HCT116 (cell line): ENCODE results near the gene CHST11. TPM values are rescaled to one million over a fixed set of nuclear protein-coding genes. Genes with fewer than 3 reads are reported as not detected.

Experiments
- ATAC-seq: fragments of 200-7000 bp; cut with Tn5 transposase; 2 replicates; pipeline ENCODE4 v1.9.1; 2020; ENCODE audit warnings: mild to moderate bottlenecking, moderate library complexity
- BruUV-seq: library from RNA; stranded (reverse); fragments of 400-500 nt; replicated peaks from 2 replicates; lab custom pipeline; 2021; lab: Mats Ljungman, UMichigan
- CTCF ChIA-PET: fragments of 300-600 bp; sonication (Branson Sonifier 250); formaldehyde crosslinking; loops from one replicate; lab custom pipeline; 2021; ENCODE audit warnings: antibody characterized with exemption; lab: Charles Lee
- POLR2A ChIA-PET: fragments of 300-600, 350-600 bp; sonication (Branson Sonifier 250); formaldehyde crosslinking; loops from one replicate; lab custom pipeline; 2021; ENCODE audit warnings: antibody characterized with exemption; lab: Charles Lee
- RAD21 ChIA-PET, 2 experiments: fragments of 300-600 bp; sonication (Branson Sonifier 250); formaldehyde crosslinking; loops; one replicate each; lab custom pipeline; 2023; ENCODE audit warnings: low total read pairs in 2 of 2; ENCODE audit not compliant: uncharacterized antibody in 2 of 2, unreplicated experiment in 2 of 2, low non-redundant PET in 1 of 2; lab: Charles Lee
- DNase-seq: peaks from one replicate; pipeline ENCODE4 v3.0.0-alpha.2; 2010; ENCODE audit warnings: low read depth, low spot score
- H2AFZ ChIP-seq: fragments of 200-600 bp; shearing (Covaris generic), sonication (generic); 2 replicates; pipeline ENCODE4 v1.6.1; 2017; ENCODE audit warnings: low read depth, mixed run types, mixed read lengths, antibody characterized with exemption, low read length; ENCODE audit not compliant: poor library complexity, severe bottlenecking
- H3K27ac ChIP-seq: 2 replicates; pipeline ENCODE4 v1.5.1; 2012; ENCODE audit warnings: low read depth, low read length
- H3K27me3 ChIP-seq: fragments of 200-600 bp; sonication (generic); 2 replicates; pipeline ENCODE4 v1.6.1; 2016; ENCODE audit warnings: mixed run types, low read length, mixed read lengths; ENCODE audit not compliant: insufficient read depth
- H3K36me3 ChIP-seq, 2 experiments: fragments of 200-500 bp in 1 of 2; fragments of 200-600 bp in 1 of 2; sonication (Bioruptor generic) in 1 of 2; sonication (generic) in 1 of 2; 2 replicates each; pipeline versions ENCODE4 v1.5.1 to v1.6.1; 2014 to 2016; ENCODE audit warnings: low read length in 2 of 2, inconsistent platforms in 1 of 2, mixed read lengths in 1 of 2, mixed run types in 1 of 2; ENCODE audit not compliant: insufficient read depth in 2 of 2, control insufficient read depth in 1 of 2
- H3K4me1 ChIP-seq, 2 experiments: fragments of 200-600 bp in 1 of 2; sonication (generic) in 1 of 2; 2 replicates each; pipeline versions ENCODE4 v1.5.1 to v1.6.1; 2012 to 2017; ENCODE audit warnings: low read length in 2 of 2, inconsistent platforms in 1 of 2, mild to moderate bottlenecking in 1 of 2, mixed read lengths in 1 of 2, mixed run types in 1 of 2, moderate library complexity in 1 of 2; ENCODE audit not compliant: insufficient read depth in 2 of 2, control insufficient read depth in 1 of 2
- H3K4me2 ChIP-seq: fragments of 200-600 bp; sonication (generic); 2 replicates; pipeline ENCODE4 v1.6.1; 2017; ENCODE audit warnings: mixed run types, low read length, mixed read lengths
- H3K4me3 ChIP-seq, 2 experiments: fragments of 200-600 bp in 1 of 2; sonication (generic) in 1 of 2; replicated peaks in 1 of 2; 2 replicates each; pipeline ENCODE4 v1.5.1; 2011 to 2016; ENCODE audit warnings: low read length in 2 of 2, control low read depth in 1 of 2, low read depth in 1 of 2, mild to moderate bottlenecking in 1 of 2, mixed read lengths in 1 of 2, mixed run types in 1 of 2
- H3K79me2 ChIP-seq: fragments of 200-600 bp; sonication (generic); 2 replicates; pipeline ENCODE4 v1.6.1; 2017; ENCODE audit warnings: mild to moderate bottlenecking, mixed run types, low read length, moderate library complexity, mixed read lengths; ENCODE audit not compliant: insufficient read depth
- H3K9ac ChIP-seq: fragments of 200-600 bp; sonication (generic); 2 replicates; pipeline ENCODE4 v1.6.1; 2016; ENCODE audit warnings: low read length, mixed read lengths
- H3K9me2 ChIP-seq: fragments of 200-600 bp; sonication (generic), shearing (Covaris generic); 2 replicates; pipeline ENCODE4 v1.6.1; 2017; ENCODE audit warnings: mixed run types, mild to moderate bottlenecking, moderate library complexity; ENCODE audit not compliant: insufficient read depth
- H3K9me3 ChIP-seq, 2 experiments: fragments of 200-500 bp in 1 of 2; fragments of 200-600 bp in 1 of 2; sonication (Bioruptor generic) in 1 of 2; sonication (generic) in 1 of 2; 2 replicates each; pipeline ENCODE4 v1.6.1; 2014 to 2017; ENCODE audit warnings: low read length in 2 of 2, mixed read lengths in 2 of 2, inconsistent platforms in 1 of 2, low read depth in 1 of 2, mild to moderate bottlenecking in 1 of 2, mixed run types in 1 of 2, moderate library complexity in 1 of 2; ENCODE audit not compliant: control insufficient read depth in 1 of 2, insufficient read depth in 1 of 2
- H4K20me1 ChIP-seq: fragments of 200-600 bp; sonication (generic), shearing (Covaris generic); 2 replicates; pipeline ENCODE4 v1.6.1; 2017; ENCODE audit warnings: mixed run types, mild to moderate bottlenecking, moderate library complexity; ENCODE audit not compliant: insufficient read depth
- CBX3 ChIP-seq: IDR thresholded peaks from 2 replicates; pipeline ENCODE4 v1.6.1; 2012; ENCODE audit warnings: low read depth
- CTCF ChIP-seq, 3 experiments: fragments of 200-600 bp in 1 of 3; sonication (generic) in 1 of 3; IDR thresholded peaks in 2 of 3; conservative IDR thresholded peaks in 1 of 3; 2 replicates each; pipeline ENCODE4 v1.5.1; 2012 to 2017; ENCODE audit warnings: low read depth in 2 of 3, low read length in 2 of 3, antibody characterized with exemption in 1 of 3, borderline replicate concordance in 1 of 3, control low read depth in 1 of 3, mild to moderate bottlenecking in 1 of 3, mixed read lengths in 1 of 3, mixed run types in 1 of 3, moderate library complexity in 1 of 3; ENCODE audit not compliant: insufficient read depth in 1 of 3
- RAD21 ChIP-seq: IDR thresholded peaks from 2 replicates; pipeline ENCODE4 v1.6.1; 2012; ENCODE audit warnings: low read depth, mild to moderate bottlenecking
- REST ChIP-seq: IDR thresholded peaks from 2 replicates; pipeline ENCODE4 v1.6.1; 2012; ENCODE audit warnings: low read depth
- SRF ChIP-seq: IDR thresholded peaks from 2 replicates; pipeline ENCODE4 v1.6.1; 2012; ENCODE audit warnings: low read depth
- ZBTB33 ChIP-seq: IDR thresholded peaks from 2 replicates; pipeline ENCODE4 v1.6.1; 2011; ENCODE audit warnings: mild to moderate bottlenecking, low read length, moderate library complexity; ENCODE audit not compliant: insufficient replicate concordance; ENCODE audit errors: extremely low read depth
- ZNF274 ChIP-seq: fragments of 200-500 bp; sonication (Bioruptor generic); IDR thresholded peaks from 2 replicates; pipeline ENCODE4 v1.6.1; 2014; ENCODE audit warnings: mild to moderate bottlenecking, low read depth, low read length, inconsistent platforms
- intact Hi-C: fragments of 100-400 bp; cut with micrococcal nuclease; formaldehyde crosslinking; loops from 2 replicates; pipeline ENCODE4 v1.10.0; 2022
- total RNA-seq: library from RNA; stranded (reverse); gene quantifications from one replicate; pipeline ENCODE4 v1.2.1, GENCODE V29; 2021; ENCODE audit not compliant: unreplicated experiment

Gene CHST11
- total RNA-seq, 1 experiment from 2014 or later, result 10.1 TPM

- H3K4me2 ChIP-seq, result no peak overlapping the region
- ATAC-seq (no peak), DNase-seq (no peak)
- peaks cover 0 to 9% of the 10 kb centered on the region in 2 experiments; a peak in 2 of 4 replicates for H3K4me1 ChIP-seq
- TF ChIP-seq ZBTB33 (no peak), RAD21 (no peak)
- BruUV-seq, result no TSS peak
- no peaks in the 10 kb centered on the region for H3K27me3 ChIP-seq
- no peak overlapping the region for H3K27ac ChIP-seq
- ChIA-PET RAD21 (no interaction called here), CTCF (no interaction called here), POLR2A (no interaction called here)
- no peaks in the 10 kb centered on the region for H3K79me2 ChIP-seq
- H3K9me2 ChIP-seq, result no peaks in the 10 kb centered on the region
- no peaks in the 10 kb centered on the region for H4K20me1 ChIP-seq
- no peak overlapping the region for H2AFZ ChIP-seq
- no peaks in the 10 kb centered on the region for H3K9me3 ChIP-seq
- H3K9ac ChIP-seq, result no peak overlapping the region
- H3K36me3 ChIP-seq, result no peaks in the 10 kb centered on the region
- no peak overlapping the region for H3K4me3 ChIP-seq
- intact Hi-C loops, result no loop called here
These were observed 289.8 kb downstream of the CHST11 start for GRCh38 chr12:104746467-104747088.

GRCh38 chr12:104747330-104747729 lies 290.6 kb downstream of the CHST11 start:
- Histone ChIP-seq H3K4me1 (peaks cover 0 to 9% of the 10 kb centered on the region in 2 experiments; a peak in 2 of 4 replicates), H3K4me3 (no peak overlapping the region), H3K27me3 (no peaks in the 10 kb centered on the region), H3K9me2 (no peaks in the 10 kb centered on the region), H3K9me3 (no peaks in the 10 kb centered on the region), H3K79me2 (no peaks in the 10 kb centered on the region), H3K9ac (no peak overlapping the region), H3K4me2 (no peak overlapping the region), H3K27ac (no peak overlapping the region), H3K36me3 (no peaks in the 10 kb centered on the region), H4K20me1 (no peaks in the 10 kb centered on the region), H2AFZ (no peak overlapping the region)
- intact Hi-C loops, result no loop called here
- ChIA-PET CTCF (no interaction called here), POLR2A (no interaction called here), RAD21 (no interaction called here)
- no TSS peak for BruUV-seq
- no peak for ATAC-seq
- no peak for DNase-seq
- TF ChIP-seq SRF, result no peak
- TF ChIP-seq CBX3, result no peak
- TF ChIP-seq ZBTB33, result no peak
- no peak for TF ChIP-seq REST
- TF ChIP-seq ZNF274, result no peak
- TF ChIP-seq CTCF (IDR thresholded peaks at IDR 0.05 in 2 of 3, conservative IDR thresholded peaks at IDR 0.05 in 1 of 3; ENCODE audit: borderline replicate concordance in 1 of 3, insufficient read depth in 1 of 3, low read depth in 2 of 3, low read length in 2 of 3), result no peak
